Measurements from ENCODE around the gene PNPLA3.

Gene PNPLA3

GRCh38 chr22:43910178-43910695 lies 13.4 kb upstream of the PNPLA3 start:
- Histone ChIP-seq H3K4me3 (ENCODE audit: low read depth, low read length) (no peak overlapping the region), H3K27me3 (ENCODE audit: control insufficient read depth, insufficient read depth, low read length) (no peaks in the 10 kb centered on the region), H3K9ac (ENCODE audit: low read depth, low read length) (no peak overlapping the region), H3K36me3 (ENCODE audit: control insufficient read depth, insufficient read depth, low read length) (no peaks in the 10 kb centered on the region), H3K4me1 (ENCODE audit: control insufficient read depth, insufficient read depth, low read length) (no peaks in the 10 kb centered on the region), H3K9me3 (ENCODE audit: control insufficient read depth, insufficient read depth, low read length) (no peaks in the 10 kb centered on the region)

- Histone ChIP-seq H3K4me1 (ENCODE audit: control insufficient read depth, insufficient read depth, low read length) (no peaks in the 10 kb centered on the region), H3K9me3 (ENCODE audit: control insufficient read depth, insufficient read depth, low read length) (no peaks in the 10 kb centered on the region), H3K27me3 (ENCODE audit: control insufficient read depth, insufficient read depth, low read length) (no peaks in the 10 kb centered on the region), H3K4me3 (ENCODE audit: low read depth, low read length) (no peak overlapping the region), H3K36me3 (ENCODE audit: control insufficient read depth, insufficient read depth, low read length) (no peaks in the 10 kb centered on the region), H3K9ac (ENCODE audit: low read depth, low read length) (no peak overlapping the region)
Observed at GRCh38 chr22:43911351-43911750, 12.3 kb upstream of the PNPLA3 start.

- Histone ChIP-seq H3K9ac (ENCODE audit: low read depth, low read length) (no peak overlapping the region), H3K36me3 (ENCODE audit: control insufficient read depth, insufficient read depth, low read length) (no peaks in the 10 kb centered on the region), H3K4me3 (ENCODE audit: low read depth, low read length) (no peak overlapping the region), H3K9me3 (ENCODE audit: control insufficient read depth, insufficient read depth, low read length) (no peaks in the 10 kb centered on the region), H3K27me3 (ENCODE audit: control insufficient read depth, insufficient read depth, low read length) (no peaks in the 10 kb centered on the region), H3K4me1 (ENCODE audit: control insufficient read depth, insufficient read depth, low read length) (peaks cover 3% of the 10 kb centered on the region)
Observed at GRCh38 chr22:43917521-43917920, 6.1 kb upstream of the PNPLA3 start.

GRCh38 chr22:43919106-43919973 lies 4.3 kb upstream of the PNPLA3 start:
- Histone ChIP-seq H3K9ac (ENCODE audit: low read depth, low read length) (no peak overlapping the region), H3K4me3 (ENCODE audit: low read depth, low read length) (no peak overlapping the region), H3K36me3 (ENCODE audit: control insufficient read depth, insufficient read depth, low read length) (no peaks in the 10 kb centered on the region), H3K9me3 (ENCODE audit: control insufficient read depth, insufficient read depth, low read length) (no peaks in the 10 kb centered on the region), H3K4me1 (ENCODE audit: control insufficient read depth, insufficient read depth, low read length) (peaks cover 7% of the 10 kb centered on the region), H3K27me3 (ENCODE audit: control insufficient read depth, insufficient read depth, low read length) (no peaks in the 10 kb centered on the region)

GRCh38 chr22:43921370-43921769 lies 2.2 kb upstream of the PNPLA3 start:
- no peaks in the 10 kb centered on the region for H3K27me3 ChIP-seq (ENCODE audit: control insufficient read depth, insufficient read depth, low read length)
- no peaks in the 10 kb centered on the region for H3K9me3 ChIP-seq (ENCODE audit: control insufficient read depth, insufficient read depth, low read length)
- H3K4me3 ChIP-seq (ENCODE audit: low read depth, low read length): no peak overlapping the region
- peaks cover 16% of the 10 kb centered on the region for H3K4me1 ChIP-seq (ENCODE audit: control insufficient read depth, insufficient read depth, low read length)
- H3K9ac ChIP-seq (ENCODE audit: low read depth, low read length): no peak overlapping the region
- no peaks in the 10 kb centered on the region for H3K36me3 ChIP-seq (ENCODE audit: control insufficient read depth, insufficient read depth, low read length)

- peaks cover 16% of the 10 kb centered on the region for H3K4me1 ChIP-seq (ENCODE audit: control insufficient read depth, insufficient read depth, low read length)
- H3K4me3 ChIP-seq (ENCODE audit: low read depth, low read length): no peak overlapping the region
- no peaks in the 10 kb centered on the region for H3K27me3 ChIP-seq (ENCODE audit: control insufficient read depth, insufficient read depth, low read length)
- no peaks in the 10 kb centered on the region for H3K36me3 ChIP-seq (ENCODE audit: control insufficient read depth, insufficient read depth, low read length)
- H3K9ac ChIP-seq (ENCODE audit: low read depth, low read length): no peak overlapping the region
- no peaks in the 10 kb centered on the region for H3K9me3 ChIP-seq (ENCODE audit: control insufficient read depth, insufficient read depth, low read length)
Observed at GRCh38 chr22:43922123-43922522, 1.5 kb upstream of the PNPLA3 start.

- peak overlapping the region; percentile 19 for H3K9ac ChIP-seq (ENCODE audit: low read depth, low read length)
Observed at GRCh38 chr22:43923191-43923590, 414 bp upstream of the PNPLA3 start.

GRCh38 chr22:43924877-43925276 lies 1.3 kb downstream of the PNPLA3 start:
- peak overlapping the region; percentile 75 for H3K4me3 ChIP-seq (ENCODE audit: low read depth, low read length)
- peaks cover 16% of the 10 kb centered on the region for H3K4me1 ChIP-seq (ENCODE audit: control insufficient read depth, insufficient read depth, low read length)
- peaks cover 16% of the 10 kb centered on the region for H3K36me3 ChIP-seq (ENCODE audit: control insufficient read depth, insufficient read depth, low read length)
- no peaks in the 10 kb centered on the region for H3K9me3 ChIP-seq (ENCODE audit: control insufficient read depth, insufficient read depth, low read length)
- no peaks in the 10 kb centered on the region for H3K27me3 ChIP-seq (ENCODE audit: control insufficient read depth, insufficient read depth, low read length)
- H3K9ac ChIP-seq (ENCODE audit: low read depth, low read length): no peak overlapping the region

More at GRCh38 chr22:43923191-43923590, 414 bp upstream of the PNPLA3 start:
- no peaks in the 10 kb centered on the region for H3K9me3 ChIP-seq (ENCODE audit: control insufficient read depth, insufficient read depth, low read length)
- H3K4me1 ChIP-seq (ENCODE audit: control insufficient read depth, insufficient read depth, low read length): peaks cover 16% of the 10 kb centered on the region
- no peaks in the 10 kb centered on the region for H3K27me3 ChIP-seq (ENCODE audit: control insufficient read depth, insufficient read depth, low read length)
- peaks cover 7% of the 10 kb centered on the region for H3K36me3 ChIP-seq (ENCODE audit: control insufficient read depth, insufficient read depth, low read length)
- peak overlapping the region; percentile 68 for H3K4me3 ChIP-seq (ENCODE audit: low read depth, low read length)

- peaks cover 18% of the 10 kb centered on the region for H3K36me3 ChIP-seq (ENCODE audit: control insufficient read depth, insufficient read depth, low read length)
- H3K4me3 ChIP-seq (ENCODE audit: low read depth, low read length): peak overlapping the region; percentile 75
- H3K27me3 ChIP-seq (ENCODE audit: control insufficient read depth, insufficient read depth, low read length): no peaks in the 10 kb centered on the region
- no peaks in the 10 kb centered on the region for H3K9me3 ChIP-seq (ENCODE audit: control insufficient read depth, insufficient read depth, low read length)
- H3K4me1 ChIP-seq (ENCODE audit: control insufficient read depth, insufficient read depth, low read length): peaks cover 16% of the 10 kb centered on the region
- no peak overlapping the region for H3K9ac ChIP-seq (ENCODE audit: low read depth, low read length)
Observed at GRCh38 chr22:43925433-43926348, 2.1 kb downstream of the PNPLA3 start.

- Histone ChIP-seq H3K4me1 (ENCODE audit: control insufficient read depth, insufficient read depth, low read length) (peaks cover 16% of the 10 kb centered on the region), H3K9ac (ENCODE audit: low read depth, low read length) (no peak overlapping the region), H3K27me3 (ENCODE audit: control insufficient read depth, insufficient read depth, low read length) (no peaks in the 10 kb centered on the region), H3K9me3 (ENCODE audit: control insufficient read depth, insufficient read depth, low read length) (no peaks in the 10 kb centered on the region), H3K36me3 (ENCODE audit: control insufficient read depth, insufficient read depth, low read length) (peaks cover 19% of the 10 kb centered on the region), H3K4me3 (ENCODE audit: low read depth, low read length) (peak overlapping the region; percentile 8)
Observed at GRCh38 chr22:43926349-43926710, 2.7 kb downstream of the PNPLA3 start.

GRCh38 chr22:43928468-43928867 lies 4.9 kb downstream of the PNPLA3 start:
- Histone ChIP-seq H3K4me3 (ENCODE audit: low read depth, low read length) (no peak overlapping the region), H3K4me1 (ENCODE audit: control insufficient read depth, insufficient read depth, low read length) (peaks cover 9% of the 10 kb centered on the region), H3K27me3 (ENCODE audit: control insufficient read depth, insufficient read depth, low read length) (no peaks in the 10 kb centered on the region), H3K9me3 (ENCODE audit: control insufficient read depth, insufficient read depth, low read length) (no peaks in the 10 kb centered on the region), H3K9ac (ENCODE audit: low read depth, low read length) (no peak overlapping the region), H3K36me3 (ENCODE audit: control insufficient read depth, insufficient read depth, low read length) (peaks cover 32% of the 10 kb centered on the region)

Data from iPS-15b (cell line).